ENCODE results near the gene NOP9.

- TF ChIP-seq EZH2 (IDR thresholded peaks at IDR 0.05; ENCODE audit: borderline replicate concordance, low read depth, low read length, poor library complexity, severe bottlenecking) (no peak), CTCF (conservative IDR thresholded peaks at IDR 0.05; ENCODE audit: low read depth, low read length) (no peak)
Measured at GRCh38 chr14:24325963-24326362, 26.3 kb downstream of the NOP9 start.
